Activated CD8-positive, alpha-beta memory T cell treated with anti-CD3 and anti-CD28 coated beads for 1 hour (primary cell): ENCODE results near the gene IKZF3.
A peak's percentile ranks its signal among the peaks of the same experiment; 100 is the strongest.
"Not testable (repeated sequence)": the region's sequence is repeated elsewhere in the genome, so short reads cannot be mapped to it uniquely, and the experiment has no call there.

Experiments
- DNase-seq, 2 donors: peaks; one replicate each; pipeline ENCODE4 v3.0.0-alpha.2; 2020; ENCODE audit warnings: low read depth in 1 of 2; ENCODE audit errors: extremely low read depth in 1 of 2

IKZF3 gene

DNA sequence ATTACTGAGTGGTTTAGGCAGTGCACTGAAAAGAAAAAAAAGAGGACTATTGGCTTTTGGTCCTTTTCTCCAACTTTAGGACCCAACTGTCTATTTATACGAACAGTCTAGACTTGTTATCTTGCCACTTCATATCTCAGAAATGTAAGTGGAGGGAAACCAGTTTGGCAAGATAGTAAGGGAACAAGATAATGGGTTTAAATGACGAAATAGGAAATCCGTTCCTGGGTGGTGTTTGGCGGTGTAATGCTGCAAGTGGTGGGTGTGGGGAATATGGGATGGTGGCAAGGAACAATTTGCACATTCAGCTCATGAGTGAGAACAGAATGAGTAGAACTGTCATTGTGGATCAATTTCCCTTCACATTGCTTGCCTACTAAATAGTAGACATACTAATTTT lies 81.6 kb downstream of the IKZF3 start:
- DNase-seq, result no peak

DNA sequence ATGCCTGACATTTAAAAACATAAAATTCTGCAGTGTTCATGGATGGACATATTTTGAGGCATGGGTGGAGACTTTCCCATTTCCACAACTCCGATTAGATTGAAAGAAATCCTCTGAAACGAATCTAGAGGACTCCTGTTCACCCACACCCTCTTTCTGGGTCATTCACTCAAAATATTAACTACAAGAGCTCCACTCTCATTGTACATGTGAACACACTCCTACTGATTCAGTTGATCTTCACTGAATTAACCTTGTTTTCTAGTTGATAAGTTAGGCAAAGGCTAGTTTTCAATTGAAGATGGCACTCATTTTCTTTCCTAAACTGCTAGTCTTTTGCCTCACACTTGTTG lies 82.3 kb downstream of the IKZF3 start:
- no peak for DNase-seq

DNA sequence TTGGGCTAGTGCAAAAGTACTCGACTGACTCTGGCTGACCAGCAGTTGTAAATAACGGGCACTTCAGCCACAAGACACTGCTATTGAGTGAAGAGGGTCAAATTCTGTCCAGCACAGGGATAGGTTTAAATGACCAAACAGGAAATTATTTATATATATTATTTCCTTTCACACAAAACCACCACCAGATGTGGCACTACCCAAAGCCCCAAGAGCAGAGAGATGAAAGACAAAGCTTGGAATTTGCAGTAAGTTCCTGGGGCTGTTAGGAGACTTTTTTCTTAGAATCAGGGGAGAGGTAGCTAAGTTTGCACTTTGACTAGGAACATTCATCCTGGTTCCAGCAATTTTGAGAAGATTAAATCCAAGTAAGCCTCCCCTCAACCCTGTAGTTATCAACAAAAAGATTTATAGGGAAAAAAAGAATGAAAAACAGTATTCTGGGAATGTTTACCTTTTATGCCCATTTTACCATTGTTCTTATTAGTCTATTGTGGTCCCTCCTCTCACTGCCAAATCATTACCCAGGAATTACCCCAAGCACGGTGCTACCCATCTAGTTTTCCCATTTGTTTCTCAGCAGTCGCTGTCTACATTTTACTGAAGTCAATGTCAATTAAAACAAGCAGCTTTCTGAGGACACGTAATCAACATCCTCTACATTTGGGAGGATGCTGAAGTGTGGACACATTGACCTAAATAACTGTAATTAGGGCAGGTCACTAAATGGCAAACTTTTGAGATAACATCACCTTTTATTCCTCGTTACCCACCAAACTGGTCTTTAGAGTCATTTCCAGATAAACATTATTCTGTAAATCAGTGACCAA lies 82.9 kb downstream of the IKZF3 start:
- no peak for DNase-seq

DNA sequence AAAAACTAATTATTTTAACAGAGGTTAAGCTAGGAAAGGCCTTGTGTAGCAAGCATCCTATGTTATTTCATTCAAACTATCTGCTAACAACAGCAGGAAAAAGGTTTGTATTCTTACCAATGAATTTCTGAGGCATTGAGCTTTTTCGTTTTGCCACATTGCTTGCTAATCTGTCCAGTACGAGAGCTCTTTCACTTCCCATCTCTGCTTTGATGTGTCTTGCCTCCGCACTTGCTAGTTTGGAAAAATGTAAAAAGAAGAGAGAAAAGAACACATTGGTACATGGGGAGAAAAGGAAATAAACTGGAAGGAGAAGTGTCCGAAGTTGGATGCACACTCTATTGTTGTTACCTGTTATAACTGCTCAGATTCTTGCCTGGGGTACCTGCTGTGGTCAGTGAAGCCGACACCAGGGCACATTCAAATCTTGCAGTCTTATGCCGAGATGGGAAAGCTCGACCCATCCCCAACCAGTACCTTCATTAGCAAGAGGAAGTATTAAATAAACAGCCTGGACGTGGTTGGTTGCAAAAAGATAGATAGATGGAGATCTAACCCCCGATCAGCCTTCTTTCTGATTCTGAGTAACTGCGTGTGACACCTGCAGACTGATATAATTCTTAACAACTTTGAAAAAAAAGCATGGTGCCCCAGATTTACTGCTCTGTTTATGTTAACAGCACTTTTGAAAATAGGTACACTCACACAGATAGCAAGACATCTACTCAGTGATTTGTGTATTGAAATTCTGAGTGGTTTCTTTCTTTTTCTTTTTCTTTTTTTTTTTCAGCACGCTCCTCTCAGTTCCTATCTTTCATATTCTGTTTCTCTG lies 86.4 kb downstream of the IKZF3 start:
- no peak for DNase-seq

DNA sequence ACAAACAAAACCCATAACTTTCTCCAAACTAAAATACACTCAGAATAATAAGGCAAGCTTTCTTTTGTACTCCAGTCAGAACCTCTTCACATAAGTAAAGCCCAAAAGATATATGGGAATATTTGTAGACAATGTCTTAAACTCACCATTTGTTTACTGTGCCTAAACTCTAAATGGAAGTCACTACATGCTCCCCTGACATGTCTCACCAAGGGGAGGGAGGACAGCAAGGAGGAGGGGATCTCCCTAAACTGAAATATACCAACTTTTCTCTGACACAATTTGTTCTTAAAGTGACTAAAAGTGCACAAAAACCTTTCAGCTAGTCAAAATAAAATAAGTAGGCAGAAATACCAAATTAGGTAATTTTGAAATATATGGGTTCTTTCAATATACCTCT lies 87.9 kb downstream of the IKZF3 start:
- no peak for DNase-seq

DNA sequence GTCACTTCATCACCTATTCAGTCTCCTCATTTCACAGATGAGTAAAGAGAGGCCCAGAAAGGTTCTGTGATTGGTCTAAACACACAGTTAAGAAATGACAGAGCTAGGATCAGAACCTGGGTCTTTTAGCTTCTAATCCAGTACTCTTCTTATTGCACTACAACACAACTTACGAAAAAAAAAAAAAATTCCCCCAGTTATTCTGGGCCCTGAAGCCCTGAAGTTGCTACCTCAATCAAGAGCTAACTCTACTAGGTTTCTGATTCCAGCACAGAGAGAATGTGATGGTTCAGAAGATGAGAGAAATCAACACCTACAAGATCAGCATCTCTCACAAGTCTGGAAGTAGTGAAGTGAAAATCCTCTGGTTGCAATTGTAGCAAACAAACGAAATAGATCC lies 89.1 kb downstream of the IKZF3 start:
- DNase-seq, result no peak

DNA sequence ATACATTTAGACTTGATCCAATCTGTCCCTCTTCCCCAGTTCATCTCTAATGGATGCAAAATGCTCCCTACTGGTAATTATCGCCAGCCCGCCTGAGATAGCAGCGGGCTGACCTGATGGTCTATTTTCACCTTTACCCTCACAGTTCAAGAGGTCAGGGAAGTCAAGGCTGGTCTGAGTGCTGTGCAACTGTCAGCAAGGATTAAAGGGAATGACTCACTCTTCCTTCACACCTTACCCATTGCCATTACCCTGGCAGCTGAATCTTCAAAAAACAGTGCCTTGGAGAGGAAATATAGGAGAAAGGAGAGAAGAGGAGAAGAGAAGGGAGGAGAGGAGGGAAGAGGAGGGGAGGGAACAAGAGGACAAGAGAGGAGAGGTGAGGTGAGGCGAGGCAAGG lies 90.1 kb downstream of the IKZF3 start:
- no peak for DNase-seq

DNA sequence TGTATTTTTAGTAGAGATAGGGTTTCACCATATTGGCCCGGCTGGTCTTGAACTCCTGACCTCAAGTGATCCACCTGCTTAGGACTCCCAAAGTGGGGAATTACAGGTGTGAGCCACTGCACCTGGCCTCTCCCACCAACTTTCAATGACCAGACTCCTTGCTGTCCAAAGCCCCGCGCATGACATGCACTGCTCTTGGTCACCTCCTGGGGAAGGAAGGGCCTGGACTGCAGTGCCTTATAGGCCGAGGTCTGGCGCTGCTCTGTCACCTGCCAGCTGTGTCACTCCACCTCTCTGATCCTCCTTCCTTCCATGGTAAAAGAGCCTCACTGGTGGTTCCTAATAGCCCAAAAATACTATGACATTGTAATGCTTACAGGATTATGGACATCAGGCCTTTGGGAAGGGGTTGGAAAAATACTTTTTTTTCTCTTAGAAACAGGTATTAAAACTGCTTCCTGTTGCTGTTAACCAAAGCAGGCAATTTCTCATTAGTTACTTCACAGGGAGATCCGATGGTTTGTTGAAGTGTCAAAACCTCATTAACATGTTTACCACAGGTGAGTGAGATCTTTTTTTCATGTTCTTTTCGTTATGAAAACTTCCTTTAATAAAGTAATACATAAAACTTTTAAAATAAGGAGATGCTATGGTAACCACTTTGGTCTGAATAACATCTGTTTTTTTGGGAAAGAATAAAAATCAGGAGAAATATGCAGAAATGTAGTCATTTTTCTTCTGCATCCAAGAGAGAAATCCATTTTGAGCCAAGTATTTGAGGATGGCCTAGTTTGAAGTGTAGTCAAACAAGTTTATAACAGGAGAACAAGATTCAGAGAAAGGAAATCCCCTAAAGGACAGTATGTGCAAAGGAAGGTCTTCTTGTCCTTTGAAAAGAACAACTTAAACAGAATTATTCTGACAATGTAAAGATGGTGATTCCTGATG lies 90.9 kb downstream of the IKZF3 start:
- no peak for DNase-seq

DNA sequence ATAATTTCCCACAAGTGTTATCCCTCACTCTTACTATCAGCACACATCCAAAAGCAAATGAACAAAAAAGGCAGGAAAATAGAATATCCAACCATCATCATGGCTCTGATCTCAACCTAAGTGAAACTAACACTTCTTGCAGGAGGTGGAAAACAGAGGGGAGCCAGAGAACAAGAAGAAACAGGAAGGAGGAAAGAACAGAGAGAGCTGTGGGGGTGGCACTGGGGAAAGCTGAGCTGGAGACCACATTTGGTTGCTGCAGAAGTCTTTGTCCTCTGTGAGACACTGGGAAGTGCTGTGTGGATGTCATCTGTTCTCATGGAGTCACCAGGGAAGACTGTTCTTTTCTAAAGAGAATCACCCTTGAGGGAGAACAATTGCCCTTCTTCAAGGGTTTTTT lies 91.7 kb downstream of the IKZF3 start:
- DNase-seq, result no peak

DNA sequence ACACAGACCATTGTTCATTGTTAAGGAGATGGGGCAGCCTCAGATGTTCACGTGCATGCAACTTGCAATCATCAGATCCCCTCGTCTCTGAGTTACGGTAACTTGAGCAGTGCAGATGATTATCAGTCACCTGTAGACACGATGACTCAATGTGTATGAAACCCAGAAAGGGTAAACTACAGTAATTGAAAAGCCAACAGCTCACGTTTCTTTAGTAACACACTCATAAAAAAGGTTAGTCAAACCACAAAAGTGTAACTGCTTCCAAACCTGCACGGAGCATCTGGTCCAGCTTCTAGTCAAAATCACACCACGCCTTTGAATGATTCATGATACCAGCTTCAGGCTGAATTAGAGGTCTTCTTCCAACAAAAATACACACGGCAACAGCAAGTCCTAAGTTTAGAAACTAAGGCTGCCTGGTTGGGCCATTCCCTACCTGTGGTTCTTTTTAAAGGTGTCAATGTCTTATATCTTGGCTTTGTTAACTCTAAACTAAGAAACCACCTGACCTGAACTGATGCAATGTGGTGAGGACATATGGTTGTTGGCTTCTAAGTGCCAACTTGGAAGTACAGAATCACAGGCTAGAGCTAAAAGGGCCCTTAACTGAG lies 94.0 kb downstream of the IKZF3 start:
- DNase-seq, result peak in 1 of 2 donors; percentile 57

DNA sequence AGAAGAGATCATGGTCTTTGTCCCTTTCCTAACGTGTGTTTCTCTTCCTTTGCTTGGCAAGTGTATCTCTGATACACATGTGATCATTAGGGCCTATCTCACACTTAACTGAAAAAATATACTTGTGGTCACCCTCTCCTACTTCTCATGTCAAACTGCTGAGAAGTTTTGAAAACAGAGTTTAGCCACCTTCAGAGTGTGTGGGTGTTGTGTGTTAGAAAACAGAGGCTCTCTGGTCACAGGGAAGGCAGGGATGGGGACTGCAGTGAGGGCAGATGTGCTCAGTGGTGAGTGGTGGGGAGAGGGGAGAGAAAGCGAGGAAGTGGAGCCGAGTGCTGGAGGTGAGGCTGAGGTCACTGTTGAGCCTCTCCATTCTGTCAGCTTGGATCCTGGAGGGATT lies 97.0 kb downstream of the IKZF3 start:
- DNase-seq, result no peak

DNA sequence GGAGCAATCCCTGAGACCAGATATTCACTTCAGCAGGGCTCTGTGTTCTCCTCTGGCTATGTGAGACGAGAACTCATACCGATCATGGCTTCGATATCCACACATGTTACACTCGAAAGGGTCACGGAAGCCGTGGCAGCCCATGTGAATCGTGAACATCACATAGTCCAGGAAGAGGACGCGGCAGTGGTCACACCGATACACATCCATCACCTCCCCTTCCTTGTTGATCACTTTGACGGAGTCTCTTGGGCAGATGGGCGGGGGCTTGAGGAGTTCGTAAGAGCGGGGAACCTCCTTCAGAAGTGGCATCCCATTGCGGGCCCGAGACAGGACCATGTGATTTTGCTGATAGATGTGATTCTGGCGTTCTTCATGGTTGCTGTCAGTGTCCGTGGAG lies 98.3 kb downstream of the IKZF3 start:
- no peak for DNase-seq

DNA sequence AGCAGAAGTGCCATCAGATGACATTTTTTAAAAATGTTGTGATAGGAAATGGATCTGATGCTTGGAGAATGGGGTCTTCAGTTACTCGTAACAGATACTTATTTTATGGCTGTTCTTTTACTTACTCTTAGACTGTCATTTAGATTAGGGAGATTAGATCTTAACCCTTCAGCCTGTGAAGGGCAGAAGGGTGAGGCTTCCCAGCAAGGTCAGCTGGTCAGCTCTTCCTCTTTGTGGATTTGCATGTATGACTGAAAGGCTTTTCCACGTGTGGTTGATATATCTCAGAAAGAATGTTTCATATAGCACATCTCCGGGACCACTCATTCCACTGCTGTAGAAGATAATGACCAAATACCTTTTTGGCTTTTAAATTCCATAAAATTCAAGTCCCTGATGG lies 98.9 kb downstream of the IKZF3 start:
- DNase-seq, result no peak

DNA sequence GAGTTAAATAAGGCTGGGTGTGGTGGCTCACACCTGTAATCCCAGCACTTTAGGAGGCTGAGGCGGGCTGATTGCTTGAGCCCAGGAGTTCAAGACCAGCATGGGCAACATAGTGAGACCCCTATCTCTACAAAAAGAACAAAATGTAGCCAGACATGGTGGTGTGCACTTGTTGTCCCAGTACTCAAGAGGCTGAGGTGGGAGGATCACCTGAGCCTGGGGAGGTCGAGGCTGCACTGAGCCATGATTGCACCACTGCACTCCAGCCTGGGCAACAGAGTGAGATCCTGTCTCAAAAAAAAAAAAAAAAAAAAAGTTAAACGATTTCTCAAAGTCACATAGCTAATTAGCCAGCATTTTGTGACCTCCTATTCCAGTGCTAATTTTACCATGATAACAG lies 99.9 kb downstream of the IKZF3 start:
- DNase-seq, result not testable (repeated sequence)

DNA sequence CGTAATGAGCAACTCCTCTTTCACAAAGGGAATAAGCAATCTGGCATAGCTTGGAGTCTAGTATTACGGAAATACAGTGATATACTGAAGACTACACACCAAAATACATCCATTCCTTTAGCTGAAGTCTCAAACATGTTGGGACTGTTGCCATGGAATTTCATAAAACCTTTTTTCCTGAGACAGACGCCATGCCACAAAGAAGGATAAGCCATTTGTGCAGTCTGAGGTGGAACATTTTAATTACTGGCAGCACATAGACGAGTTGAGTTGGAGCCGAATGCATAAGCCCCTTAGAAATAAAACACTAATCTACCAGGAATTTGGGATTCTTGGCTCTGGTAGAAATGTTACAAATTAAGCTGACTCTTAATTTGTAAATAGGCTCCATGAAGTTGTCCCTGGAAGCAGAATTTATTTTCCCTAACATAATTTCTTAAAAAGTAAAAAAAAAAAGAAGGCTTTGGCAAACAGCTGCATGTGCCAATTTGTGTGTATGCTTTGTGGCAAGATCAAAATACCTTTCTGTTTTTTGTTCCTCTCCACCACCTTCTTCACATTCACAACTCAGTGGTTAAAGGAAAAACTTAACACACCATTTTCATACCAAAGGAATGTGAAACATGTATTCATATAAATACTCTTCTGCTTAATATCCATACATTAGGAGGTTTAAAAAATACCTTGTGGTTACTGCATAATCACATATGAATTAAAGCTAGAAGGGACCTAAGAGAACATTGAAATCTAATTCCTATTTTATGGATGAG lies 100.9 kb downstream of the IKZF3 start:
- DNase-seq, result no peak

DNA sequence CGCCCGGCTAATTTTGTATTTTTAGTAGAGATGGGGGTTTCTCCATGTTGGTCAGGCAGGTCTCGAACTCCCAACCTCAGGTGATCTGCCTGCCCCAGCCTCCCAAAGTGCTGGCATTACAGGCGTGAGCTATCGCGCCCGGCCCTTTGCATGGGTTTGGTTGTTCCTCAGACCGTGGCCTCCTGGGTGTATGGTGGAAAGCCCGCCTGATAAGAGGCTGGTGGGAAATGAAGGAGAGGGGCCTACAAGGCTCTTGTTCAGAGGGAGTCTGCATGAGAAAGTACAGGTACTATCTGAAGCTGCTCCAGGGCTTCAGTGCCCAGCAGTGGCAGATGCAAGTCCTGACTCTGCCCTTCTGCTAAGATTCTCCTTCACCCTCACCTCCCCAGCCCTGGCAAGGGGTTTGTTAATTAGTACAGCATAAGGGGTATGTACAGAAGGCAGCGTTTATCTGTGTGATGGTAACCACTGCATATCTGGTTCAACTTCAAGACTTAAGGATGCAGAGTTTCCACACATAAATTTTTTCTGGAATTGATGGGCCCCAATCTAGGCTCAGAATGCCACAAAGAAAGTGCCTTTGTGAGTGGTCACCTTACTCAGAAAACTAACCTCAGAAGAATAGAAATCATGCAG lies 102.1 kb downstream of the IKZF3 start:
- DNase-seq, result no peak

DNA sequence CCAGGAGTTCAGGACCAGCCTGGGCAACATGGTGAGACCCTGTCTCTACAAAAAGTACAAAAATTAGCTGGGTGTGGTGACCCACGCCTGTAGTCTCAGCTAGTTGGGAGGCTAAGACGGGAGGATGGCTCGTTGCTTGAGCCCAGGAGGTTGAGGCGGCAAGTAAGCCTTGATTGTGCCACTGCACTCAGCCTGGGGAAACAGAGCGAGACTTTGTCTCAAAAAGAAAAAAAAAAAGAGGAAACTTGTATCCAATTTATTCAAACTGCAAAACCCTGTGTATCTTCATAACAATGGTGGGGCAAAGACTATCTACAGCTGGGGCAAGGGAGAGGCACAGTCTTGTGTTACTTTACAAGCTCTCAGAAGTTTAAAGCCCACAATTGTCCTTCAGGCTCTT lies 104.9 kb downstream of the IKZF3 start:
- no peak for DNase-seq

DNA sequence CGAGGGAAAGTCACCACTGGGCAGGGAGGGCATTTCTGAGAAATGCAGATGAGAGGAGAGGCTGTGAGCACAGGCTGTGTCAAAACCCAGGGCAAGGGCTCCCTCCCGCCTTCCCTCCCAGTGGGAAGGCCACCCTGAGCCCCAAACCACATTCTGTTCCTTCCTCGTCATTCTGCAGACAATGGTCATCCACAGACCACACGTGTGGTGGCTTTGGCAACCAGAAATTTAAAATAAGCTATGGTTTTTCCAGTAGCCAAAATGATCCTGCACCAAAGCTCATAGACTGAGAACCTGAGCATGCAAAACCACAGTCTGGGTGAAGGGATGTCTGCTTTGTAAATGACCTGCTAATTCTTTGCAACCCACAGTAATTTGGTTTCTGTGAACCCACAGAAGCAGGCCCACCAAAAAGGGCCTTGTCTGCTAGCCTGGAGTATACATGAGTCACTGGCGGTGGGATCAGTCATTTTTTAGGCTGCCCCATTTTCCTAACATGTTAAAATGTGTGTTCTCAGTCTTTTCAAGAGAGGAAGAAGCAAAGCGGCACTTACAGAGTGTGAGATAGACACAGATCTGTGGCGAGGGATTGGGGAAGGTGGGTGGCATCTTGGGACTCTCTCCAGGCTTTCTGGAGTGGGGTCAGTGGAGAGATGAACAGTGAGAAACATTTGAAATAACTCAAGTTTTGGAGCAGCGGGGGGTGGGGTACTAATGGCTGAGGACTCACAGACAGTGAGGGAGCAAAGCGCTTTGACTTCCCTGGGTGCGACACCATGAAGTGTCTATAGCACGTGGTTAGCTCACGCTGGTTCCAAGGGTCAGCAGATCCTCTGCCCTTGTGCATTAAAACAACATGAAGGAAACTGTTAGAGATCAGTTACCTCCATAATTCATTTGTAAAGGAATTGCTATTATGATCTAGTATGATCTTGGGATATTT lies 105.9 kb downstream of the IKZF3 start:
- peak; percentile 22 to 54 for DNase-seq
